Right forelimb (tissue), 1 donor: ENCODE results near the gene SF1.
A peak's percentile ranks its signal among the peaks of the same experiment; 100 is the strongest.

ENCODE experiments used
- DNase-seq: peaks from one replicate; pipeline ENCODE4 v3.0.0-alpha.2; 2018

SF1 gene

DNA sequence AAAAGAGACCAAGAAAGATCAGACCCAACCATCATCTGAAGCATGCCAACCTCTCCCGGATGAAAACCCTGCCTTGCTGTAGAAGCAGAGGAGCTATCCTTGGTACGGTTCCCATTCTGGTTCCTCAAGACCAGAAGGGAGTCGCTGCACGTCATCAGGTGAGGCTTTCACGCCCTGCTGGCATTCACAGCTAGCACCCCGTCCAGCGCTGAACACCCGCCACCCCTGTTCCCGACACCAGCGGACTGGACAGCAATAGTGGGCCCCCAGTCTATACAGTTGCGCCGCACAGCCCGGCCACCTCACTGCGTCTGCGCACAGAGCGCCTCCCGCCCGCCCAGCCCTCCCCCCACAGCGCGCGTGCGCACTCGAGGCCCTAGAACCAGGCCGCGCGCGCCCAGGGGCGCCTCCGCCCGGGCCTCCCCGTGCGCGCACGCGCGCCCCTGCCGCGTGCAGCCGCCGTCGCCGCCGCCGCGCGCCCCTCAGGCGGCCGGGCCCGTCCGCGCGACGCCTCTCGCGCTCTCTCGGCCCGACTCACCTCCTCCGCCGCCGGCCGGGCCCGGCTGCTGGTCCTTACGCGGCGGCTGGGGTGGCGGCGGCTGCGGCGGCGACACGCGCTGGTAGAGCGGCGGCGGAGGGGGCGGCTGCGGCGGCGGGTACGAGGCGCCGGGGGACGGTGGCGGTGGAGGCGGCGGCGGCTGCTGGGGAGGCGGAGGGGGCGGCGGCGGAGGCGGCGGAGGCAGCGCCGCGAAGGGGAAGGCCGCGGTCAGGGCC, 706 bp downstream of the SF1 start:
- peak; percentile 92 for DNase-seq

DNA sequence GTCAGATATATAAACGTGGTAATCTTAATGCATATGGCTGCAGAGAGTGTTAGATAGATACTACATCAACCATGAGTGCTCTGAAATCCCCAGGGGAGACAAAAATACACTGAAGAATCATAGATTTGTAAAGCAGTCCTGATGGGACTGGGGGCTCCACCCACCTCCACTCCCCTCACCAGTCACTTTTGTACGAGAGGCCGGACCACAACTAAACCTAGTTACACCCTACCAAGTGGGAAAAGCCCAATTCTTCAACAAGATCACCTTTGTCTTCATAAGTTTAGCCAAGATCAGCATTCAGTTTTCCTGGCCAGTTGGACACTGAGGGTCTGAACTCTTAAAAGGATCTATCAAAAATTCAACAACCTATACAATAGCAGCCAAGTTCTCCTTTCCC, 1.5 kb downstream of the SF1 start:
- DNase-seq, result no peak

DNA sequence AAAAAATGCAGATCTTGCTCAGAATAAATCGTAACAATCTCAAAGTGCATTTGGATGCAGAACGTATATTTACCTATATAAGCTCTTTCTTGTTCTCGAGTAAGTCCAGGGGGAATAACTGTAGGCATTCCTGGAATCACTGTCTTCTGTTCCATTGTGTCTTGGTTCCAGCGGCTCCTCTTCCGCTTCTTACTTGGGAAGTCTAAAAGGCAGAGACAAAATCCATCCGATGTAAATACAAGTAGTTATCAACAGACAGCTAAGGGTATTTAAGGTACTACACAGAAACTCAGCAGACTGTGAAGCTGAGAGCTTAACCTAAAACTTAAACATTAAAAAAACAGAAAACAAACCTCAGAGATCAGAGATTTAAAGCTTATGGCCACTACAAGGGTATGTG, 1.9 kb downstream of the SF1 start:
- DNase-seq, result no peak

DNA sequence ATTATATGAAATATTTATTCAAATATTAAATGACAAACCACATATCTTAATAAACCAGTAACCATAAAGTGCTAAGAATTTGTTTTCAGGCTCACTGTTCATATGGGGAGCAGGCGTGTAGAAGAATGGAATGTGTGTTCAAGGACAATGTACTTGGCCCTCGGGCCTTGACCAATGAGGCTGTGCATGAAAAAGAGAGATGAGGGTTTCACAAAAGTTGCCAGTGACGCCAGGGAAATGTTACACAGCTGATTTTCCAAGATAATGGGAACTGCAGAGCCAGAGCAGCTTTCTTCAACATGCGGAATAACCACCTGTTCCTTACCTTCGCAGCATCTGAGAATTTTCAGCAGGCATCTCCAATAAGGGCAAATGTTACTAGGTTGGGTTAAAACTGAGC, 4.2 kb downstream of the SF1 start:
- no peak for DNase-seq

DNA sequence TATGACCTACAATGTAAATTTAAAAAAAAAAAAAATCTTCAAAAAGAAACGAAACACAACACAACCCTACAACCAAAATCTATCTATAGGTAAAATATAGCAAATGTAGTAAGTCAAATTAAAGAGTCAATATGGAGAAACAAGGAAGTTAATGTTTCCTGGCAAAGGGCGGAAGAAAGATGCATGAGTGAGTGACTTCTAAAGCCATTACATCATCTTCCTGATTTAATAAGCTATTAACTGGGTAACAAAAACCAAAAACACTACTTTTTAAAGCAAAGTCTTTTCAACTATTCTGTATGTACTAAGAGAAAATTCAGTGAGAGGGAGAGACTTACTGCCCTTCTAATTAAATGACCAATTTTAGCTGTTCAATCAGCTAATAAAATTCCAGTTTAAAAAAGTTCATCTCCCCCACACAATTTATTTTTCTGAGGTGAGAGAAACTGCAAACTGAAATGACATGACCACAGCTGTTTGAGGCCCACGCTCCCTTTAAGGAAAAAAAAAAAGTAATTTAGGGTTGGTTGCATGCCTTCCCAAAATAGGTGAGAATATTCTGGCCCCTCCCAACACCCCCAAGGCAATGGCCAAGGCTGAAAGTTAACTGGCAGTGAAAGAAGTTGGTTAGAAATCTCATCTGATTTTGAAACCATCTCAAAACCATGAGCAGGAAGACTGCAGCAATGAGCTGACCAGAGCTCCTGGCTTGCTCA, 5.9 kb downstream of the SF1 start:
- no peak for DNase-seq

DNA sequence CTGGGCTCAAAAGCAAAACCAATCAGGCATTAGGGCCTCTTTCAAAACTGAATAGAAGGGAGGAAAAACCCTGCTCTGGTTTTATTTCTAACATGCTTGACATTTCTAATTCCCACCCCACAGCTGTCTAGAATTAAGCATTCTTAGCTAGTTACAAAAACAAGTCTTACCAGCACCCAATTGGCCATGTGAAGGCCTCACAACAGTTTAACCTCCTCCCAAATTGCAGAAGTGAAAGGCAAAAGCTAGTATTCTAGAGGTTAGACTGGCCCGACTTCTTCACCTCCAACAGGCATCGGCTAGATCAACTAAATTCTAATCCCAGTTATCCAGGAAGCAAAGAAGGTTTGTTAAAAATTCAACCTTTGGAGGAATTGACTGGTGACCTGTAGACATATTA, 6.5 kb downstream of the SF1 start:
- no peak for DNase-seq

DNA sequence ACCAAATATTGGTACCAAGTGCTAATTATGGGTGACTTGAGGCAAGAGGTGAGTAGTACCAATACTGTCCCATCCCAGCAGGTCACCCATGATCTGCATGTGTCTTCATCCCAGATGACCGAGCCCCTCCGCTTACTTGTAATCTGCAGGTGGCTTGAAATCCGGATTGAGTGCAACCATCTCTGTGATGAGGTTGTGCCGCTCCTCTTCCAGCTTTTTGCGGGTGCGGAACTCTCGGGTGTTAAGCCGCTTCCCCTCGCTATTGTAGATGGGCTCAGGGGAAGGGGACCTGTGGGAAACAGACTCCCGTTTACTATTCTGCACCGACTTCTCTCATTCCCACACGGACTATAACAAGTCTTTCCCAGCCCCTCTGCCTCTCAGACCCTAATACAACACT, 8.2 kb downstream of the SF1 start:
- no peak for DNase-seq

DNA sequence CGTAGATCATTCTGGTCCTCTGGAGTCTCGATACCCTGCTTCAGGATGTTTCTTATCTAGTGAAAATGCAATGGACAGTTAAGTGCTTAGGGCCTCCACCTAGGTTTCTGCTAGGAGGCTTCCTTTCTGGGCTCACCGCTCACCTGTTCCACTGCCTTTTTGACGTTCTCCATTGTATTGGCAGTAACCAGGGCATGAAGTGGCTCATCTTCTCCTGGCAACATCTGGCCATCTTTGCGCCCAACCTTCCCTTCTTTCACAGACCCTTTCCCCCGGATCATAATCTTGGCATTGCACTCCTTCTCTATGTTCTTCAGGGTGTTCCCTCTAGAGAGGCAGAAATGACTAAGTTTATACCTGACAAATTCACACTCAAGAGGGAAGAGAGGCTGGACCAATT, 9.1 kb downstream of the SF1 start:
- no peak for DNase-seq

DNA sequence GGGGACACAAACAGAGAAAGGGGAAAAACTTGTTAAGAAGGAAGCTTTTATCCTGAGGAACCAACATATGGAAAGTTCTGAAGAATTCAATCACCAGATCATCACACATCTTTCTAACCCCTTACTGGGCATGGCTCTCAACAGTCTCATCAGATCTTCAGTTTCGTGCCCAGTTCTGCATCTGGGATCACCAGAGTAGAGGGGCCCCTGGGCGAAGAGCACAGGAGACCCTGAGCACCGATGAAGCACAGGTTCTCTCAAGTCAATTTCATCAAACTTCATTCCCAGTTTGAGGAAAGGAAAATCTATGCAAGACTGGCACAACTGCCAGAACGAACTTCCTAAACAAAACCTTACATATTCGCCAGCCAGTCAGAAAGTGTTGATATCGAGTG, 10.0 kb downstream of the SF1 start:
- DNase-seq, result no peak

DNA sequence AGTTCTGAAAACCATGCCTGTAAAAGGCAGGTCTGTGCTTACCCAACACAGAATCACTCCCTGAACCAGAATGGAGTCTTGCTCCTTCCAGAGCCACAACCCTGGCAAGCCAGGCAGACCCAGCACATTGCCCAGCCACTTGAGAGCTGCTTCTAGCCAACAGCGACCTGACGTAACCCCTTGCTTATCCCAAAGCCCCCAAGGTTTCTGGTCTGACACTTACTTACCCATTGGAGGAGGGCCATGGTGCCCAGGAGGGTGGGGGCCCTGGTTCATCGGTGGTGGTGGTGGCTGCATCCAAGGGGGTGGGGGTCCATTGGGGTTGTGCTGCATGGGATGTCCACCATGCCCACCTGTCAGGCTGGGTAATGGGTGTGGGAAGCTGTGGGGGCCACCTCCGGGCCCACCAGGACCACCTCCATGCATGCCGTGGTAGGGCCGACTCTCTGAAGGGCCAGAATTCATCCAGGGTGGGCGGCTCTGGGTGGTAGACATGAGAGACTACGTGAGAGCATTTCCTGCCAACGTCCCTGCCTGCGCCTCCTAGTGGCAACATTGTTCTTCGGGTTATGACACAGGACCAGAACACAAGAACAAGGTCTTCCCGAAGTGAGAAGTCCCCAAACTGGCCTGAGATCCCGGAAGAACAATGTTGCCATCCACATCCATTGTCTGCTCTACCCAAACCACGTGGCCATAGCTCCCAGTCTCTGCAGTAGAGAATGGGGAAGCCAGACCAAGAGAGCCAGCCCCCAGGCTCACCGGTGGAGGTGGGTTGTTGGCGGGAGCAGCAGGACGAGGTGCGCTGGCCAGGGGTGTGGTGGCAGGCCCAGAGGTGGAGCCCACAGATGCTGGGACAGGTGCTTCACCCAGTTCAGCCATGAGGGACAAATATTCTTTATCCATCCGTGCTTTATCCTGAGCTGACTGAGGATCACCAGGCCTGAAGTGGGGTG, 10.7 kb downstream of the SF1 start:
- peak; percentile 78 for DNase-seq

DNA sequence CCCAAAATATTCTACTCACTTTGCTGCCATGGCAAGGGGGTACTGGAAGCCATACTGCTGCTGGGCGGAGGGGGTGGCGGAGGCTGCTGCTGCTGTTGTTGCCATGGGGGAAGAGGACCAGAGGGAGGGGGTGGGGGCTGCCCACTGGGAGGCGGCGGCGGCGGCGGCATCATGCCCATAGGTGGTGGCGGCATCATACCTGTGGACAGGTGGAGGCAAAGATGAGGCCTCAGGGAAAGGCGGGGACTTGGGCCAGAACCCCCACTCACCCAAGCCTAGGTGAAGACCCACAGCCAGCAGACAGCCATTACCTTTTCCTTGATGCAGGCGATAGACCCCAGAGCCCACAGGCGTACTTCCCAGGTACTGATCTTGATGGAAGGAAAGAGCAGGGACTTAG, 11.5 kb downstream of the SF1 start:
- no peak for DNase-seq

DNA sequence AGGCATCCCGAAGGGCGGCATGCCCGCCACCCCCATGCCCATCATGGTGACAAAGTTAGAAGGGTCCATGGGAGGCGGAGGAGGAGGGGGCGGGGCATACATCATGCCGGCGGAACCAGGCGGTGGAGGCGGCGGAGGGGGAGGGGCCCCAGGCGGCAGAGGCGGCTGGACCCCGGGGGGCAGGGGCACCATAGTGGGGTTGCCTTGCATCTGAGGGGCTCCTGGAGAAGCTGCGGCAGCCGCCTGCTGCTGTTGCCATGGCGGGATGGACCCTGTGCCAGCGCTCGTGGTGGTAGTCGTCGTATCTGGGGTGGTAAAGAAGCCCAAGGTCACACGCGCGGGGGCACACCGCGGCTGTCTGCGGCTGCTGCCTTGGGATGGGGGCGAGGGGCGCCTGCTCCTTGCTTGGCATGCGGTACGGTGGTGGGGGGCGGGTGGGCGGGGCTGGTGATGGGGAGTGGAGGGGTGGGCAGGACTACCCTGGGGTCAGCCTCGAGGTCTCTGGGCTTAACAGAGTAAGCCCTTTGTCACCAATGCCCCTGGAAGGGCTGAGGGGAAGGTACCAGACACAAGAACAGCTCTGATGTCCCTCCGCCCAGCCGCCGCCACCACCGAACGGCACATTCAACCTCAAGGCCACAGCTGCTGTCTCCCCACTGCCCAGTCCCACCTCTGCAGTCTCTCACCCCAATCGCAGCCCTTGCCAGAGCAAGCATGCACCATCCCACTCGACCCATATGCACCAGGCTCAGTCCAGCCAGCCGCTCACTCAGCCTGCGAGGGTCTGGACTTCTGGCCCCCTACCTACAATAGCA, 12.3 kb downstream of the SF1 start:
- DNase-seq, result peak; percentile 41

DNA sequence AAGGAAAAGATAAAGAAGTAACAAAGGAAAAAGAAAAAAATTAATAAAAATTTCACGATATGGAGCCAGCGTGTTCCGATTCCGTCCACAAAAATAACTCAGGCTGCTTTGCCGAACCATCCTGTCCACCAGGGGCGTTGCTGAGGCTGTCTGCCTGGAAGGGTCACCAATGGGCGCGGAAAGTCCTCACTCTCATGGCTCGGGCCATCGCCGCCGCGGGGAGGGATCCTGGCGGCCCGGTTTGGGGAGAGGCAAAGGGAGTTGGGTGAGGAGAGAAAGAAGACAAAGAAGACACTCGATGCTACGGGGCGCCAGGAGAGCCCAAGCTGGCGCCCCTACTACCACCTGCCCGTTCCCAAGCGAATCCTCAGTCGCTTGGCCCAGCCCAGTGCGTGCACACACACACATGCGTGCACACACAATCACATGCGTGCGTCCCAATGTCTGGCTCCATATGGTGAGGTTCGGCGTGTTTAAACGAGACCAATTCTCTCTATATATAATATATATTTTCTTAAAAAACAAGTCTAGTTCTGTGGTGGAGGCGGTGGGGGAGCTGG, 13.0 kb downstream of the SF1 start:
- DNase-seq, result peak; percentile 37

DNA sequence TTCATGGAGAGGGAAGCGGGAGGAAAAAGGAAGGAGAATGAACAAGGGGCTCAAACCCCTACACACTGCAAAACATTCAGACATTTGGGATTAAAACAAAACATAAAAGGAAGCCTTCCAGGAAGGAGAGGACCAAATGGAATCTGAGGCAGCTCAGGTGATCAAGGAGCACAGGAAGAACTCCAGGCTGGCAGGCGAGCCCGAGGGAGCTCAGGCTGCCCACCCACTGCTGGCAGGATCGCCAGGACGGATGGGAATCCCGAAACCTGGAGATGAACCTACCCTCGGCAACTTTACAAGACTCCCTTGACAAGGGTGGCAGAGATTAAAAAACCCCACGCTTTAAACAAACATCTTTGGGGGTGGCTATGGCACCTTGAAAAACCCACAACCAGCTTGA, 13.6 kb downstream of the SF1 start:
- DNase-seq, result no peak

DNA sequence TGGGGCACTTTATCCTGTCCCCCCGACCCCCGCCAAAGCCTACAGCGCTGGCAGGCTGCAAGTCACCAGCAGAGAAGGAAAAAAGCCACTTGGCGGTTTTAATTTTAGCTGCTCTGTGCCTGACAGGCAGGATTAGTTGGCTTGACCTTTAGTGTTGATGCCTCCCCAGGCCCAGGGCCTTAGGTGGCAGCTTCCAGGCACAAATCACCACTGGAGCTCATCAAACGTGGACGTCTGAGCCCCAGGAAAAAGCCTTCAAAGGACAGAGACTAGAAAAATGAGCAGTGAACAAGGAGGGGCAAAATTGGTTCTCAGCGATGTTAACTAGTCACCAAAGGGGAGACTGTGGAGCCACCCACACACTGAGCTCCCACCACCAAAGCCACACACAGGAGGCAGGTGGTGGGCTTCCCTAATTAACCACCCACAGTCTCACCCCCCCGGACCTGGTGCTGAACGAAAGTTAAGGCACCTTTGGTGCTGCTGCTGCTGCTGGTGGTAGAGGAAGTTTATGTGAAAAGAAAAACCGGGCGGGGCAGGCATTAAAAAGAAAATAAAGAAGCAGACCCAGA, 14.2 kb downstream of the SF1 start:
- peak; percentile 41 for DNase-seq

DNA sequence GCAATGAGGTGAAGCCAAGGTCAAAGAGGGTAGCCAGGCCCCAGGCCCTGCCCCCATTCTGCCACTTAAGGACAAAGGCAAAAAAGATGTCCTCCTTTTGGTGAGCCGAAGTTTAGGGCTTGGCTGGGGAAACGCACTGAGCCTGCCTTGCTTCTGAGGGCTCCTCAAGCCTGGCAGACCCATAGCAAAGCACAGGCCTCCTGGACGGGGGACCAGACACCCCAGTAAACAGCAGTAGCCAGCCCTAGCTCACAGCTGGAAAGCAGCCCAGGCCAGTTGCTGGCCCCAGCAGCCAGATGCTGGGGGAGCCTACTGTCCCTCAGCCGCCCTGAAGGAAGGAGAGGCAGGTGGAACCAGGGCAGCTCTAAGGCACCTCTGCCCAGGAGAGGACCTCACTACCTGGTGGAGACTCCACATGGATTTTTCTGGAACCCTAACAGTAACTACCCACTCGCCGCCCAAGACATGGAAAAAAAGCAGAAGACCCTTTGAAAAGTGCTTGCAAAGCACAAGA, 14.8 kb downstream of the SF1 start:
- no peak for DNase-seq

DNA sequence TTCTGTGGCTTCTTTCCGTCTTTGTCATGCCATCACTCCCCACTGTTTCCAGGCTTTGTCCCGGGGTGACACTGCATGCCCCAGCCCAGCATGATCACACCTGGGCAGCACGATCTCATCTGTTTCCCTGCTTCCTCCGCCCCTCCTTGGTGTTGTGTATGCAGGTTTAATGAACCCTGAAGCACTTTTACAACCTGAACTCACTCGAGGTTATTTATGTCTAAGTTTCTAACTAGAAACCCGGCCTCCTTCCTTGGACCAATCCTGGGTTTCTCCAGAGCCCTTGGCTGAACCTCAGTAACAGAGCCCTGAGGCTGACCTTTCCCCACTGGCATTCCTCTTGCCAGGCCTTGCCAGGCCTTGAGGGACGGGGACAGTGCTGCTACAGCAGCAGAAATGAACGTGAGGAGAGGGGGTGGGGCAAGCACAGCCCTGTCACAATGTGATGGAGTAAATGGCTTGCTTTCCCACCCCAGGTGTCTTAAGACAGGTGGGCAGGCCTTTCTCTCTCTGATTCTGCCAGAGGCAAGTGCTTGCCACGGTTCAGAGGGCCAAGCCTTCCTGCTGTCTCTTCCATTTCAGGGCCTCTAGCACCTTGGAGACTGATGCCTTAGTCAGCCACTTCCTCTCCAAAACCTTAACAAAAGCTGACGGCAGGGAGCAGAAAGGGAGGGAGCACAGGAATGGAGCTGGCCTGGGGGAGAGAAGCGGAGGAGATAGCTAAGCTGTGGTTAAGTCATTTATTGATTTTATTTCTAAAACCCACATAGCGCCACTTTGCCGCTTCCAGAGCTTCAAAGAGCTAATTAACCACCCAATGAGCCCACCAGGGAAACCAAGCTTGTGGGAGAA, 15.4 kb downstream of the SF1 start:
- DNase-seq, result peak; percentile 43

DNA sequence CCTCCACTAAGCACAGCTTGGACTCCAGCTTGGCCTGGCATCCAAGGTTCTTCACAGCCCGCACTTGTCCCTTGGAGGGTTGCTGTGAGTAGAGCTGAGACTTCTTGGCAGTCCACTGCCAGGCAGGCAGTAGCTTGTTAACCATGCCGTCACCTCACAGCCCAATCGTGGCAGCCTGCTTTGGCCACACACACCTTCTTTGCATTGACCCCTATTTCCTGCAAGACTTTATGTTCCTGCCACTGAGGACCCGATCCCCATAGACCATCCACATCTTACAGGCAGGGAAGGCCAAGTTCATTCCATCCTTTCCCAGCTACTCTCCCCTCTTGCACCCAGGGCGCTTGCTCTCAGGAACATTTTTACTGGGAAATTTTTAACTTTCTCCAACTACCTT, 16.1 kb downstream of the SF1 start:
- DNase-seq, result no peak

DNA sequence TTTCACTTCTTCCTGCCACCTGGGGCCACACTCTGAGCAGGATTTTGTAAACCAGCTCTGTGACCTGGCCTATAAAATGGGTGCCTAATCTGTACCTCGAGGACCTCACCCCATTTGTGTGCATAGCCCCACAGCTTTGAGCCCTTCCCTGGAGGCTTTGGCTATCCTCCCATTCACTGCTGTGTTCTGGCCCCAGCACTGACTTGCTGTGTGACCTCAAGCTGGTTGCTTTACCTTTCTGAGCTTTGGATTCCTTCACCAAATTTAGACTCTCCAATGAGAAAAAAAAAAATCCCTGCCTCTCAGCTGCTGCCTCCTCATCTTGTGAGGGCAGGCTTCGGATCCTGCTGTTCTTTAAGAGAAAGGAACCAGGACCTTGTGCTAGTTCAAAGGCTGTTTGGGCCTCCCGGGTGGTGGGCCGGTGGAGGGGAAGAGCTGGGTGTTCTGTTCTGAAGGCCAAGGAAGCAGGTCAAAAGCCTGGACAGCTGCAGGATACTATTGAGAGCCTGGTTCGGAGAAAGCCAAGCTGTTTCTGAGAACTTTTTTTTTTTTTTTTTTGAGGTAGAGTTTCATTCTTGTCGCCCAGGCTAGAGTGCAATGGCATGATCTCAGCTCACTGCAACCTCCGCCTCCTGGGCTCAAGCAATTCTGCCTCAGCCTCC, 17.5 kb downstream of the SF1 start:
- DNase-seq, result no peak
